Aorta (tissue), 5 donors: ENCODE data around the gene L3MBTL2. TPM values are rescaled to one million over a fixed set of nuclear protein-coding genes. Genes with fewer than 3 reads are reported as not detected.
"Not testable (repeated sequence)": the region's sequence is repeated elsewhere in the genome, so short reads cannot be mapped to it uniquely, and the experiment has no call there.

ENCODE experiments used
- ATAC-seq: fragments of 200-7000 bp; cut with Tn5 transposase; one replicate; pipeline ENCODE4 v1.9.1; 2022; ENCODE audit warnings: moderate library complexity; ENCODE audit not compliant: low FRiP score
- DNase-seq, 2 donors: peaks; one replicate each; pipeline ENCODE4 v3.0.0-alpha.2; 2020
- H3K27ac ChIP-seq, 2 donors: one replicate each; pipeline ENCODE4 v1.5.1; 2013; ENCODE audit warnings: low read length in 2 of 2, mild to moderate bottlenecking in 2 of 2, moderate library complexity in 2 of 2, control low read depth in 1 of 2, inconsistent platforms in 1 of 2, low read depth in 1 of 2
- H3K27me3 ChIP-seq, 2 donors: one replicate each; pipeline ENCODE4 v1.6.1; 2013; ENCODE audit warnings: control low read depth in 1 of 2, low read length in 1 of 2, mild to moderate bottlenecking in 1 of 2, moderate library complexity in 1 of 2; ENCODE audit not compliant: insufficient read depth in 2 of 2, control insufficient read depth in 1 of 2
- H3K36me3 ChIP-seq, 2 donors: one replicate each; pipeline ENCODE4 v1.6.1; 2013; ENCODE audit warnings: control low read depth in 1 of 2, low read length in 1 of 2, mild to moderate bottlenecking in 1 of 2; ENCODE audit not compliant: insufficient read depth in 2 of 2, control insufficient read depth in 1 of 2
- H3K4me1 ChIP-seq, 2 donors: one replicate each; pipeline ENCODE4 v1.6.1; 2013; ENCODE audit warnings: low read length in 2 of 2, control low read depth in 1 of 2, mild to moderate bottlenecking in 1 of 2, moderate library complexity in 1 of 2; ENCODE audit not compliant: insufficient read depth in 2 of 2, control insufficient read depth in 1 of 2
- H3K4me3 ChIP-seq, 2 donors: one replicate each; pipeline ENCODE4 v1.5.1; 2013; ENCODE audit warnings: low read length in 2 of 2, control low read depth in 1 of 2, mild to moderate bottlenecking in 1 of 2
- H3K9me3 ChIP-seq: one replicate; pipeline ENCODE4 v1.6.1; 2013; ENCODE audit warnings: mild to moderate bottlenecking, low read length; ENCODE audit not compliant: control insufficient read depth
- WGBS, 2 donors: extraction: QIAGEN DNeasy Blood & Tissue Kit; methylation state at CpG; one replicate each; pipeline ENCODE4 v1.1.7; 2013; 5-methylcytosine and 5-hydroxymethylcytosine counted together
- intact Hi-C, 2 donors: fragments of 100-400 bp; cut with DNase I; formaldehyde crosslinking; loops; one replicate each; pipeline versions ENCODE4 v1.14.2 to v1.15.0; 2022
- polyA plus RNA-seq, 2 donors: library from polyadenylated mRNA; stranded (reverse); fragments of 200-250 nt; gene quantifications; one replicate each; pipeline ENCODE4 v1.2.3, GENCODE V29; 2013
- total RNA-seq, 2 donors: library from RNA; stranded (reverse); fragmentation: NEBNext Ultra II Directional; extraction: Animal tissue kit (Norgen Biotek cat#: 25700); gene quantifications; one replicate each; pipeline ENCODE4 v1.2.1, GENCODE V29; 2021
- donor health status: healthy with polysubstance abuse.
- donor health status: Bipolar disorder and iron deficiency.
- donor health status: DM: no; HTN: no; CAD: no.
- donor health status: DM: no; HTN: no; CAD: no.
- donor health status: DM: yes; HTN: yes; CAD: no.

Gene L3MBTL2
- total and polyA plus RNA-seq, 4 donors = 6.5 to 18.5 (median 13.6) TPM

DNA sequence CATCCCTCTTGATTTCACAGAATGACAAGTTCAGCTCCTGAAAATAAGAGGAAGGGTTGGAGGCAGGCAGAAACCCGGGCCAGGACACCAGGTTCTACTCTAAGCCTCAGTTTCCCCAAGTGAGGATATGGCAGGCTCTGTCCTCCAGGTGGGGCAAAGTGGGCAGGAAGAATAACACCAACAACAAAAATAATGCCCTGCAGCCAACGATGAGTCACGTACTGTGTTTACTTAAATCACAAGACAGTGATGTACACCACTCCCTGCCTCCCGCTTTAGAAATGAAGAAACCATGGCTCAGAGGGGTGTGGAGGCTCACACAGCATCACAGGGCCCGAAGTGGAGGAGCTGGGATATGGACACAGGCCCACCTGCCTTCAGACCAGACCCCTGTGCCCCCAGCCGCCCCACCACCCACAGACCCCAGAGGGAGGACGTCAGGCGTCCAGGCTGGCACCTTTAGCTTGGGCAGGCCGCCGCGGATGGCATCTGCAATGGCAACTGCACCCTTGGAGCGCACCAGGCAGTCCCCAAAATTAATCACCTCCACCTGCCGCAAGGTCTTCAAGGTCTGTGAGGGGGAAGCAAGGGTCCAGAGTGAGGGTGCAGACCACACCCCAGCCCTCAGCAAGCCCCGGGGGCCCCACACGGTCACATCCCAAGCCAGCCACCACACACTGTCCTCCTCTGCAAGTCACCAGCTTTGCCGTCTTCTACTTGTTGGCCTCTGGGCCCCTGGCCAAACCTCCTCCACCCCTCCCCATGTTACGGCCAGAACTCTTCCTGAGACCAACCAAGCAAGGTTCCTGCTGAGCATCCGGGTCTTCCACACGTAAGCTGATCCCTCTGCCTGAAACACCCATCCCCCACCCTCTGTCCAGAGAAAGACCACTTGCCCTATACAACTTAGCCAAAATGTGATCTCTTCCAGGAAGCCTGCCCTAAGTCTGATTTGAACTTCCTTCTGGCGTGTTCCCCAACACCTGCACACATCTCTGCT, 51.4 kb downstream of the L3MBTL2 start:
- Histone ChIP-seq H3K27ac (no peak overlapping the region), H3K4me3 (no peak overlapping the region), H3K27me3 (no peaks in the 10 kb centered on the region), H3K36me3 (peaks cover 6 to 7% of the 10 kb centered on the region in 2 donors), H3K4me1 (no peaks in the 10 kb centered on the region), H3K9me3 (no peaks in the 10 kb centered on the region)
- WGBS, 2 donors = 78 to 83% methylated on average over 20 of the region's 20 CpGs
- DNase-seq (no peak), ATAC-seq (no peak)
- intact Hi-C loops = no loop called here

DNA sequence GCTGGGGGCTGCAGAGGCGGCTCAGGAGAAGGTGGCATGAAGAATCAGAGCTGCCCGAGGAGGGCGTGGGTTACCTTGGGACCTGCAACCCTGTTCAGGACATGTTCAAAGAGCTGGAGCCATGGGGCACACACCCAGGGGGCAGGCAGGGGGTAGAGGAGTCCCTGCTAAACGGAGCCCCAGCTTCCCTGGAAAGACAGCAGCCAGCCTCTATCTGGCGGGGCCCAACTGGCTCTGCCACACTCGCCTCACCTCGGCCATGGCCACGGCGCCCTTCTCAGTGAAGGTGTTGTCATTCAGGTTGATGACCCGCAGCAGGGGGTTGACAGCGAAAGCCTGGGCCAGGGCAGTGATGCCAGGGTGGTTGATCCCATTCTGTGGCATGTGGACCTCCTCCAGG, 52.6 kb downstream of the L3MBTL2 start:
- ATAC-seq = no peak
- Histone ChIP-seq H3K9me3 (no peaks in the 10 kb centered on the region), H3K36me3 (peaks cover 6 to 8% of the 10 kb centered on the region in 2 donors), H3K4me3 (no peak overlapping the region), H3K27me3 (no peaks in the 10 kb centered on the region), H3K27ac (no peak overlapping the region), H3K4me1 (no peaks in the 10 kb centered on the region)
- intact Hi-C loops = no loop called here
- no peak for DNase-seq
- 93% methylated on average over 11 of the region's 11 CpGs for WGBS, 2 donors

DNA sequence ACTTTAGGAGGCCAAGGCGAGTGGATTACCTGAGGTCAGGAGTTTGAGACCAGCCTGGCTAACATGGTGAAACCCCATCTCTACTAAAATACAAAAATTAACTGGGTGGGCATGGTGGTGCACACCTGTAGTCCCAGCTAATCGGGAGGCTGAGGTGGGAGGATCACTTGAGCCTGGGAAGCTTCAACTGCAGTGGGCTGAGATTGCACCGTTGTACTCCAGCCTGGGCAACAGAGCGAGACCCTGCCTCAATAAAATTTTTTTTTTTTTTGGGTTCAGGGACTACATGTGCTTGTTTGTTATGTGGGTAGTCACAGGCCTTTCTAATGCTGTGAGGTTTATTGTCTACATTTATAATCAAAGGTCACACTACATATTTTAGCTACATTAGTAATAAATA, 54.6 kb downstream of the L3MBTL2 start:
- 97 to 98% methylated on average over 4 of the region's 4 CpGs for WGBS, 2 donors
- peaks cover 3 to 13% of the 10 kb centered on the region in 2 donors for H3K36me3 ChIP-seq
- intact Hi-C loops = not testable (repeated sequence)

DNA sequence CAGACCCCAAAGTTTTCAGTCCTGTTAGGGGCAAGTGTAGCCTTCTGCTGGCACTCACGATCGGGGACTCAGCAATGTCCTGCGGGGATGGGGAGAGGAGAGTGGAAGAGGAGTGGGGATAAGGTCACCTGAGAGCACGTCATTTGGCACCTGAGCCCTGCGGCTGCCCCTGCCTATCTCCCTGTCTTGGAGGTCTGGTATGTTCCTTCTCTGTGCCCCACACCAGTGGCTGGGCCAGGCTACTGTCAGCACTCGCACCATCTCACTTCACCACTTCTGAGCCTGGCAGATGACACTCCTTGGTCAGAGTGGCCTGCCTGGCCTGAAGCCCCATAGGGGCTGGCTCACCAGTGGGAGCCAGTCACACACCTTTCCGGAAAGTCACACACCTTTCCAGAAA, 55.8 kb downstream of the L3MBTL2 start:
- Histone ChIP-seq H3K36me3 (peaks cover 2 to 13% of the 10 kb centered on the region in 2 donors), H3K4me1 (no peaks in the 10 kb centered on the region), H3K27ac (no peak overlapping the region), H3K4me3 (no peak overlapping the region), H3K9me3 (no peaks in the 10 kb centered on the region), H3K27me3 (no peaks in the 10 kb centered on the region)
- intact Hi-C loops = no loop called here
- DNase-seq = no peak
- 97 to 98% methylated on average over 7 of the region's 7 CpGs for WGBS, 2 donors
- ATAC-seq = no peak

More for the DNA sequence above, 54.6 kb downstream of the L3MBTL2 start:
- H3K27ac ChIP-seq, H3K4me3 ChIP-seq, H3K27me3 ChIP-seq, H3K9me3 ChIP-seq, ATAC-seq, H3K4me1 ChIP-seq, DNase-seq: not testable (repeated sequence)

DNA sequence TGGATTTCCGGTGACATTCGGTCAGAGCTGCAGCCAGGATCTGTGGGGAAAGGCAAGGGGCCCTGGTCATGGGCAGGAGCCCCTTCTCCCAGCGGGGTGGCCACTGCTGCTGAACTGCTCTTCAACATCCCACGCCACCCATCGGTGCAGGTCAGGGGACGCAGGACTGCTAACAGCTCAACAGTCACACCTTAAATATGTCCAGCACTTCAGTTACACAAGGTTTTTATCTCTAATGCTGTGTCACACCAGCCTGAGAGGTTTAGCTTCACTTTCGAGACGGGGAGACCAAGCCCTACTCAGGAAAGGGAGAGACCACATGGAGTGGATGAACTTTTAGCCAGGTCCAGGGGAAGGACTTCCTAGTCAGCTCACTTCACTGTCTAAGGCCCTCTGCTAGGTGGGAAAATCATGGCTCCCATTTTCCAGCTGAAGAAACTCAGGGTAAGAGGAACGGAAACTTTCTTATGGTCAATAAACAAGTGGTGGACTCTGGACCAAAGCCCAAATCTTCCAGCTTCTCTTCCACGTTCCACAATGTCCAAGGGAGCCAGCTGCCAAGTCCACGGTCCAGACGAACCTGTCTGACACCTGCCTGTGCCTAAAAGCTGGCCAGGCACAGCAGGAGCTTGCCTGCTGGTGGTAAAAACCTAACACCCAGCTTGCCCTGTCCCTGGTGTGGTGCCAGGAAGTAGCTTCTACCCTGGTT, 56.6 kb downstream of the L3MBTL2 start:
- DNase-seq (no peak), ATAC-seq (no peak)
- Histone ChIP-seq H3K9me3 (no peaks in the 10 kb centered on the region), H3K27me3 (no peaks in the 10 kb centered on the region), H3K36me3 (peaks cover 0 to 13% of the 10 kb centered on the region in 2 donors), H3K27ac (no peak overlapping the region), H3K4me1 (no peaks in the 10 kb centered on the region), H3K4me3 (no peak overlapping the region)
- intact Hi-C loops = no loop called here
- 78 to 79% methylated on average over 12 of the region's 12 CpGs for WGBS, 2 donors

DNA sequence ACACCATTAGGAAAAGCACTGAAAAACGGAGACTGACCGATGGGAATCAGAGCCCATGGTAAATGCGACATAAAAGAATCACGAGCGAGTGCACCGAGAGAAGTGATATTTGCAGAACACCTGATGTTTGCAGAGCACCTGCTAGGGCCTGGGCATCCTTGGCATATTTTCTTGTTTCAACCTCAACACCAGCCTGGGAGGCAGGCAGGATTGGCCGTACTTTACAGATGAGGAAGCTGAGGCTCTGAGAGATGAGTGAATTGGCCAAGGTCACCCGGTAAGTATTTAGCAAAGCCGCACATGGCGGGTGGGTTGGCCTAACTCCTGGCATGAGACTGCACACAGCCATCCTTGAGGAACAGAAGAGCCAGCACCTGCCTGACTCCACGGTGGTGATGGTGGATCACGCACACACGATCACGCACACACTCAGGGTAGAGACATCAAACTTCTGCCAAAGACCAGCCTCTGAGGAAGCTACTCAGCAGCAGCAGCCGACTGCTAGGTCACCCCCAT, 57.2 kb downstream of the L3MBTL2 start:
- Histone ChIP-seq H3K9me3 (no peaks in the 10 kb centered on the region), H3K36me3 (peaks cover 0 to 12% of the 10 kb centered on the region in 2 donors), H3K27ac (no peak overlapping the region), H3K4me3 (no peak overlapping the region), H3K27me3 (no peaks in the 10 kb centered on the region), H3K4me1 (no peaks in the 10 kb centered on the region)
- ATAC-seq (no peak), DNase-seq (no peak)
- WGBS, 2 donors = 93% methylated on average over 15 of the region's 15 CpGs
- intact Hi-C loops = no loop called here

DNA sequence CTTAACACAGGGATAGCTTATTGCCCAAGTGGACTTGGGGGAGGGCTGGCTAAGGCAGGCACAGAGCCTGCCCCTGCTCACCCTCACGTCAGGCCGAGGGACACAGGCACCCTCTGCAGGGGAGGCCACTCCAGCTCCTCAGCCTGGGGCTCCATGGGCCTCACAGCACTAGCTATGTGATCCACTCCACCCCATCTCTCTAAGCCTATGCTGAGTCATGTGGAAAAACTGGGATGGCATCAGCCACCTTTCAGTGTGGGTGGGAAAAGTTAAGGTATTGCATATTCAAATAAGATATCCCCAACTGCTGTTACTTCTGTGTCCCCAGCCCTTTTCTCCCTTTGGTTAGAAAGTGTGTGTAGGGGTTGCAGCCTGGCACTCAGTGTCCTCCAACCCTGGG, 58.6 kb downstream of the L3MBTL2 start:
- ATAC-seq (no peak), DNase-seq (no peak)
- intact Hi-C loops = no loop called here
- 90 to 96% methylated on average over 2 of the region's 2 CpGs for WGBS, 2 donors
- H3K27me3 ChIP-seq = no peaks in the 10 kb centered on the region
- no peak overlapping the region for H3K27ac ChIP-seq
- peaks cover 0 to 16% of the 10 kb centered on the region in 2 donors for H3K36me3 ChIP-seq
- no peak overlapping the region for H3K4me3 ChIP-seq
- no peaks in the 10 kb centered on the region for H3K9me3 ChIP-seq
- no peaks in the 10 kb centered on the region for H3K4me1 ChIP-seq

DNA sequence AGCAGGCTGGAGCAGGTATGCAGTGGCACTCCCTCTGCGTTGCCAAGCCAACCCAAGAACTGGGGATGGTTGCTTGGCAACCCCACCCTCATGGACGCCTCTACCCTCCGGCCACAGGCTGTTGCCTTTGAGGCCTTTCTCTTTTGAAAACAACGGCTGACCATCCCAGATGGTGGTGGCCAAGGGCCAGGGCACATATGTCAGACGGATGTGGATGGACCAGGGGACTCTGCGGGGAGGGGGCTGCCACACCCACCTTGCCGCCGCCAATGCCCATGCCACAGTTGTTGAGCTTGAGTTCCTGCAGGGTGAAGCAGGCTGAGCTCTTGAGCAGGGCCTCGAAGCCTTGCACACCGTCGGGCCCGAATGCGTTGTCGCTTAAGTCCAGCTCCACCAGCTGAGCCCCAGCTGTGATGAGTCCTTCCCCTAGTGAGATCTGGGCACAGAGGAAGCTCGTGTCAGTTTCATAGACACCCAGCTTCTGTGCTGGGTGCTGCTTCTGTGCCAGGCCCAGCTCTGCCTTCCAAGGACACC, 59.4 kb downstream of the L3MBTL2 start:
- WGBS, 2 donors = 89 to 92% methylated on average over 14 to 15 of the region's 15 CpGs
- no peaks in the 10 kb centered on the region for H3K27me3 ChIP-seq
- peaks cover 0 to 16% of the 10 kb centered on the region in 2 donors for H3K36me3 ChIP-seq
- DNase-seq = no peak
- H3K27ac ChIP-seq = no peak overlapping the region
- no peak overlapping the region for H3K4me3 ChIP-seq
- no peaks in the 10 kb centered on the region for H3K4me1 ChIP-seq
- ATAC-seq = no peak
- no peaks in the 10 kb centered on the region for H3K9me3 ChIP-seq
- intact Hi-C loops = no loop called here
